NT2/D1 (cell line): Measurements from ENCODE around the gene EXOC7.

Experiments used
- DNase-seq: peaks from one replicate; pipeline ENCODE4 v3.0.0-alpha.2; 2011; ENCODE audit warnings: low read depth, low spot score
- H3K27me3 ChIP-seq: 2 replicates; pipeline ENCODE4 v1.6.0; 2011; ENCODE audit warnings: mild to moderate bottlenecking; ENCODE audit not compliant: insufficient read length, insufficient read depth
- H3K36me3 ChIP-seq: 2 replicates; pipeline ENCODE4 v1.6.1; 2011; ENCODE audit warnings: mild to moderate bottlenecking, low read length, mixed read lengths; ENCODE audit not compliant: insufficient read depth, insufficient read length
- H3K4me1 ChIP-seq: 2 replicates; pipeline ENCODE4 v1.5.1; 2011; ENCODE audit not compliant: insufficient read depth, insufficient read length
- H3K4me3 ChIP-seq: 2 replicates; pipeline ENCODE4 v1.5.1; 2011; ENCODE audit warnings: low read depth; ENCODE audit not compliant: insufficient read length
- H3K9ac ChIP-seq: 2 replicates; pipeline ENCODE4 v1.6.0; 2011; ENCODE audit warnings: low read depth; ENCODE audit not compliant: insufficient read length
- H3K9me3 ChIP-seq: 2 replicates; pipeline ENCODE4 v1.5.1; 2011; ENCODE audit warnings: mild to moderate bottlenecking, low read length; ENCODE audit not compliant: insufficient read depth
- SUZ12 ChIP-seq: IDR thresholded peaks from 2 replicates; pipeline ENCODE4 v1.6.1; 2011; ENCODE audit not compliant: insufficient read length, insufficient read depth; ENCODE audit errors: extremely low read depth
- YY1 ChIP-seq: IDR thresholded peaks from 2 replicates; pipeline ENCODE4 v1.6.1; 2011; ENCODE audit not compliant: insufficient read length, insufficient read depth
- ZNF274 ChIP-seq: IDR thresholded peaks from 2 replicates; pipeline ENCODE4 v1.6.1; 2011; ENCODE audit warnings: mild to moderate bottlenecking, low read depth, low read length

EXOC7 gene

GRCh38 chr17:76121932-76122430, 18.4 kb upstream of the EXOC7 start:
- no peak for DNase-seq
- Histone ChIP-seq H3K4me3 (no peak overlapping the region), H3K9me3 (no peaks in the 10 kb centered on the region), H3K9ac (peak overlapping the region; percentile 53), H3K27me3 (peaks cover 20% of the 10 kb centered on the region), H3K36me3 (no peaks in the 10 kb centered on the region), H3K4me1 (peaks cover 27% of the 10 kb centered on the region)
- TF ChIP-seq SUZ12, result no peak
- no peak for TF ChIP-seq ZNF274
- TF ChIP-seq YY1, result no peak

- DNase-seq, result no peak
- no peak overlapping the region for H3K4me3 ChIP-seq
- no peak overlapping the region for H3K9ac ChIP-seq
- peaks cover 16% of the 10 kb centered on the region for H3K27me3 ChIP-seq
- peaks cover 27% of the 10 kb centered on the region for H3K4me1 ChIP-seq
- no peaks in the 10 kb centered on the region for H3K9me3 ChIP-seq
- H3K36me3 ChIP-seq, result no peaks in the 10 kb centered on the region
- TF ChIP-seq YY1, result no peak
- no peak for TF ChIP-seq ZNF274
- no peak for TF ChIP-seq SUZ12
Measured at GRCh38 chr17:76120658-76121008, 17.0 kb upstream of the EXOC7 start.

- TF ChIP-seq ZNF274 (no peak), SUZ12 (no peak), YY1 (no peak)
- Histone ChIP-seq H3K27me3 (peaks cover 11% of the 10 kb centered on the region), H3K4me1 (peaks cover 27% of the 10 kb centered on the region), H3K36me3 (no peaks in the 10 kb centered on the region), H3K9ac (no peak overlapping the region), H3K4me3 (no peak overlapping the region), H3K9me3 (no peaks in the 10 kb centered on the region)
- DNase-seq, result no peak
Measured at GRCh38 chr17:76119409-76120371, 16.1 kb upstream of the EXOC7 start.

GRCh38 chr17:76115138-76115754, 11.7 kb upstream of the EXOC7 start:
- peaks cover 9% of the 10 kb centered on the region for H3K4me1 ChIP-seq
- TF ChIP-seq SUZ12 (no peak), YY1 (no peak), ZNF274 (no peak)

GRCh38 chr17:76111956-76112355, 8.4 kb upstream of the EXOC7 start:
- no peaks in the 10 kb centered on the region for H3K27me3 ChIP-seq
- no peaks in the 10 kb centered on the region for H3K4me1 ChIP-seq
- TF ChIP-seq ZNF274, result no peak
- H3K9me3 ChIP-seq, result no peaks in the 10 kb centered on the region; the same call in 1 of the 2 replicates
- H3K9ac ChIP-seq, result no peak overlapping the region
- H3K4me3 ChIP-seq, result no peak overlapping the region
- DNase-seq, result no peak
- H3K36me3 ChIP-seq, result no peaks in the 10 kb centered on the region

More at GRCh38 chr17:76115138-76115754, 11.7 kb upstream of the EXOC7 start:
- H3K9ac ChIP-seq, result no peak overlapping the region
- H3K36me3 ChIP-seq, result no peaks in the 10 kb centered on the region
- H3K9me3 ChIP-seq, result no peaks in the 10 kb centered on the region; the same call in 1 of the 2 replicates
- H3K4me3 ChIP-seq, result no peak overlapping the region
- H3K27me3 ChIP-seq, result no peaks in the 10 kb centered on the region
- DNase-seq, result no peak

- Histone ChIP-seq H3K36me3 (peaks cover 4% of the 10 kb centered on the region), H3K4me3 (no peak overlapping the region), H3K4me1 (peaks cover 7% of the 10 kb centered on the region), H3K9ac (no peak overlapping the region), H3K27me3 (no peaks in the 10 kb centered on the region), H3K9me3 (no peaks in the 10 kb centered on the region)
- no peak for DNase-seq
- TF ChIP-seq YY1 (no peak), ZNF274 (no peak), SUZ12 (no peak)
Measured at GRCh38 chr17:76107509-76107908, 3.9 kb upstream of the EXOC7 start.

- no peak overlapping the region for H3K9ac ChIP-seq
- H3K27me3 ChIP-seq, result no peaks in the 10 kb centered on the region
- no peak for DNase-seq
- H3K4me1 ChIP-seq, result peaks cover 7% of the 10 kb centered on the region
- no peak for TF ChIP-seq SUZ12
- no peak for TF ChIP-seq YY1
- no peak for TF ChIP-seq ZNF274
- no peak overlapping the region for H3K4me3 ChIP-seq
- no peaks in the 10 kb centered on the region for H3K9me3 ChIP-seq
- H3K36me3 ChIP-seq, result peaks cover 12% of the 10 kb centered on the region
Measured at GRCh38 chr17:76106703-76107102, 3.1 kb upstream of the EXOC7 start.
